GM19463 (cell line): ENCODE results near the gene CRACDL.
"Not testable (repeated sequence)": the region's sequence is repeated elsewhere in the genome, so short reads cannot be mapped to it uniquely, and the experiment has no call there.

Experiments used
- ATAC-seq: cut with Tn5 transposase; IDR thresholded peaks from one replicate; pipeline ENCODE4 v1.9.1; 2021; ENCODE audit warnings: mild to moderate bottlenecking, moderate library complexity; ENCODE audit not compliant: unreplicated experiment

Gene CRACDL

DNA sequence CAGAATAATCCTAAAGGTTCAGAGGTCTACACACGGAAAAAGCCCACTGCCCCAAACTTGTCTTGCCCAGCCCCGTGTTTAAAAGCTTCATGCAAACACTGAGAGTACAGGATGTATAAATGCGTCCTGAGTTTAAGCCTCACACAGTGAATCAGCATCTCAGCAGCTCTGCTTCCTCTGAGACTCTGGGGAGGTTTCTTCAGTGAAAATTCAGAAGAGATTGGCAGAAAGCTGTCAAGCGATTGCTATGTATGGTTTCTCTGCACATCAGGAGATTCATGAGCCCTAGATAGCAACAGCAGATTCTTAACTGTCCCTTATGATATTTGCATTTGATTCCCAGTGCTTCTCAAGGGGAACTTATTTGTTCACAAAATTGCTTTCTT lies 27.1 kb downstream of the CRACDL start:
- no peak for ATAC-seq

- ATAC-seq = no peak
Observed at GRCh38 chr2:98907966-98908905, 27.8 kb downstream of the CRACDL start.

DNA sequence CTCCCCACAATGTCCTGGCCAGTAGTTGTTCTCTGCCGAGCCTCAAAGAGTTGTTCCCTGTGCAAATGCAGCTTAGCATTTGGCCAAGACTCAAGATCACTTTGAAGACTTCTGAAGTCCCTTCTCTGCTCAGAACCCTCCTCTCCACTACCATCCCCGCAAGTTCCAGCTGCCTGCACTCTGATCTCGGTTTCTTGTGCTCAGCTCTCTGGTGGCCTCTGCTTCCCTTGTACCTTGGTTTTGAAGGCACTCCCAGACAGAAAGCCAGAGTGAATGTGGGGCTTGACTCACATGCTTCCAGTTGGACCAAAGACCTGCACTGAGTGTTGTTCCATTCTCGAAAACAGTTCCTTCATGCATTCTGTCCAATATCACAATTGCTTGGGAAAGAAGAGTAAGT lies 28.6 kb downstream of the CRACDL start:
- ATAC-seq = no peak

DNA sequence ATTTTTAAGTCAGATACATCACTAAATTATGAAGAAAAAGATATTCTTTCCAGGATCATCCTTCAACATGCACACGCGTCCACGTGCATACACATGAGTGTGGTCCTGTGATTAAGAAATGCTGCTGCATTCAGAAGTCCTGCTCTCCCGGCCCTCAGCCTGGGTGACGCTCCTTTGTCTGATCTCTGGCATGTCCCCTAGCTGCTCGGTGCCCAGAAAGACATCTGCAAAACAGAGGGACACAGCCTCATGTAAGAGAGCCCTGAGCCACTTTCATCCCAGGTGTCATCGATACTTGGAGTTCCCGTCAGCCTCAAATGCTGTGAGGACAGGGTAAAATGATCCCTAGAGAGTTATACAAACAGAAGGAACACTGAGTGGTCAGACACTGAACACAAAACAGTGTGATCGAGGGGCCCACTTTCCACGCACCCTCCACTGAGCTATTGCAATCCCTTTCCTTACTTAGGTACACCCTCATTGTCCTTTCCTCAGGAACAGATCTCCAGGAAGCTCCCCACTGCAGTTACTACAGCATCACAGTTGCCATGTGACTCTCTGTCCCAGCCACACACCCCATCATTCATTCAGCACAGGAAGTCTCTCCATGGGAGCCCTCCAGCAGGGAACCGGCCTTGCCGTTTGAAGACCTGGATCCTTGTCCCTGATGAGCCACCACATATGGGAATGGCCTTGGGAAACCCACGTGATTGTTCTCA lies 32.1 kb downstream of the CRACDL start:
- ATAC-seq = no peak

DNA sequence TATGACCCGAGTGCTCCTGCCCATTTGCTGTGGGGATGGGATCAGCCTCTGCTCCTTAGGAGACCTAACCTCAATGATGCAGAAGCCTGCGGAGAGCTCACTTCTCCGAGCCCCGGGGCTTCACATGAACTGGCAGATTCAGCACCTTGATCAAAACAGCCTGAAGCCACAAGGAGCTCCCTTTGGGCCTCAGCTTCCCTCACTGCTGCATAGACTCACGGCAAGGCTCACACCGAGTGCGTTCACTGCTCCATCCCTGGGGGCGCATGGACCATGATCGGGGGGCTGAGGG lies 33.0 kb downstream of the CRACDL start:
- ATAC-seq = no peak

- ATAC-seq = no peak
Observed at GRCh38 chr2:98902209-98903063, 33.6 kb downstream of the CRACDL start.

DNA sequence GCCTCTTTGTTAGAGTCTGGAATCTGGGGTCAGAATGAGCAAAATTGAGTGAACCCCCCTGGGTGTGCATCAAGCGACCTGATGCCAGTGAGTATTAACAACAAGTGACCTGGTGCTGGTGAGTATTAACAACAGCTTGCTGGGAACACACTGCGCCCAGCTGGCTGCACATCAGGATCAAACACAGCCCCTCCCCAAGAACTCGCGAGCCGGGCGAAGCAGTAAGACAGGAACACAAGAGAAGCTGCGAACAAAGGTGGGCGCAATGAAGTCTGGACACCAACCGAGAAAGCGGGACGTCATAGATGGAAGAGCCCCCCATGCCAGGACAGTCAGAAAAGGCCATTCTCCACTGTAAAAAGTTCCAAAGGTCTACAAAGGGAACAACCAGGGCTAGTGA lies 34.3 kb downstream of the CRACDL start:
- no peak for ATAC-seq

DNA sequence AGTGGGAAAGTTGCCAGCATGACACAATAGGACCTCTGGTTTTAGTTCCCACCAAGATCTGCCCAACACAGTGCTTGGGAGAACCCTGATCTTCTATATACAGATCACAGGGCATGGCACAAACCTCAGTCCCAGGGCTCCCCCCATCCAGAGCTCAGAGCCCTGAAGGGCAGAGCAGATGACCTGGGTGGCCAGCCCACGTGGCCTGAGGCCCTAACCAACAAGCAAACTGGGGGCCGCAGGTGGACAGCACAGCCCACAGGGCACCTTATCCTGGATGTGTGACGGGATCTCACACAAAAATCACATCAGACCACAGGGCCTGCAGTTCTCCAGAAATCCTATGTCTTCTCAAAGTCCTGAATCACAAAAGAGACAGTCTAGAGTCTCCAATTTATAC lies 34.7 kb downstream of the CRACDL start:
- ATAC-seq = no peak

- no peak for ATAC-seq
Observed at GRCh38 chr2:98900721-98901120, 35.3 kb downstream of the CRACDL start.

GRCh38 chr2:98899703-98900078 lies 36.3 kb downstream of the CRACDL start:
- not testable (repeated sequence) for ATAC-seq

- ATAC-seq = no peak
Observed at GRCh38 chr2:98899041-98899702, 36.9 kb downstream of the CRACDL start.

DNA sequence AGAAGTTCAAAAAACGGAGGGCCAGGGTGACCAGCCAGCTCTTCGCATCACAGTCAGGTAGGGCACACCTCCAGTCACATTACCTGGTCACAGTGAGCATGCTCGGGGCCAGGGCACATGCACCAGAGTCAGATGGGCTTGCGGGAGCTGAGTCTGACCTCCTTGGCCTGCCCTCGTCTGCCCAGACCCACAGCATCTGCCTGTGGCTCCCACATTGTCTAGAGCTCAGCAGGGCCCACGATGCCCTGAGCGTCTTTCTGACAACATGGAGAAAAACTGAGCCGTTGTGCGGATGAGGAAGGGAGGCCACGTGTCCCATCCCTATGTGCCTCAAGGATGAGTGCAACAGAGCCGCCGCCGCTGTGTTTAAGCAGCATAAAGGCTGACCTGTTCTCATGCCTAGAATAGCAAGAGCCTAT lies 37.6 kb downstream of the CRACDL start:
- no peak for ATAC-seq

GRCh38 chr2:98897746-98898145 lies 38.3 kb downstream of the CRACDL start:
- ATAC-seq = no peak

- ATAC-seq = no peak
Observed at GRCh38 chr2:98896944-98897343, 39.1 kb downstream of the CRACDL start.

GRCh38 chr2:98896416-98896815 lies 39.6 kb downstream of the CRACDL start:
- no peak for ATAC-seq

GRCh38 chr2:98895901-98896300 lies 40.1 kb downstream of the CRACDL start:
- ATAC-seq = no peak

DNA sequence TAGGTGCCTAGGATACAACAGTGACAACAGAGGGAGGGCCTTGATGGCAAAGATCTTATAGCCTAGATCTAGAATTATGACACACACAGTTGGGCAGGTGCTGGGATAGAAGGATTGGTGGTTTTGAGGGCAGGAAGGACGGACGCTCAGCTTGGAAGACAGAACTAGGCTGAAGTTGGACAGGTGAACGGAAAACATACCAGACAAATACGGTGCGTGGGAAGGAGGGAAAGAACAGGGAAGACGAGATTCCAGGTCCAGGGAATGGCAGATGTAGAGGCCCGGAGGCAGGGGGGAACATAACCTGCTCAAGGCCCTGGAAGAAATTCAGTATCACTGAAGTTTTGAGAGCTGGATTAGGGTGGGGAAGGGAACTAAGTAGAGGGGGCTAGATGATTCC lies 40.8 kb downstream of the CRACDL start:
- ATAC-seq = no peak

DNA sequence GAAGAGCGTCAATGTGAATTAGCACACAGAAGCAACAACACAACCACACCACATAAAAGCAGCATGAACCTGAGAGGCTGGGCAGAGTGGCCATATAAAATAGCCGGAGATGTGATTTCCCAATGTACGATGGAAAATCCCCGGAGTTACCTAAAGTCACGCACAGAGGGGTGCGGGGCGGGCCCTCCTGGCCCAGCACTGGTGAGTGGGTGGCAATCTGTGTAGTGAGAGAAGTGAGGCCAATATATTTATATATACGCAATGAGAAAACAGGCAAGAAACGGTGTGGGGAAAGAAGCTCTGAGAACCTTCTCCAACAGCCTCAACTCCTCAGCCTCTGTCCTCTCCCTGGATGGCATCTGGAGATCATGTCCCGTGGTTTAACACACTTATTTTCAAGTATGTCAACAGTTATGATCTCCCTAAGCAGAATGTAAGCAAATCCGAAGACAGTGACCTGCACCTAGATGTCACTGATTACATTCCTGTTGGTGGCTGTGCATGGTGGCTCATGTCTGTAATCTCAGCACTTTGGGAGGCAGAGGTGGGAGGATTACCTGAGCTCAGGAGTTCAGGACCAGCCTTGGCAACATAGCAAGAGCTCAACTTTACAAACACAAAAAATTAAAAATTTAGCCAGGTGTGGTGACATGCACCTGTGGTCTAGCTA lies 41.6 kb downstream of the CRACDL start:
- no peak for ATAC-seq

GRCh38 chr2:98893911-98894321 lies 42.1 kb downstream of the CRACDL start:
- no peak for ATAC-seq

DNA sequence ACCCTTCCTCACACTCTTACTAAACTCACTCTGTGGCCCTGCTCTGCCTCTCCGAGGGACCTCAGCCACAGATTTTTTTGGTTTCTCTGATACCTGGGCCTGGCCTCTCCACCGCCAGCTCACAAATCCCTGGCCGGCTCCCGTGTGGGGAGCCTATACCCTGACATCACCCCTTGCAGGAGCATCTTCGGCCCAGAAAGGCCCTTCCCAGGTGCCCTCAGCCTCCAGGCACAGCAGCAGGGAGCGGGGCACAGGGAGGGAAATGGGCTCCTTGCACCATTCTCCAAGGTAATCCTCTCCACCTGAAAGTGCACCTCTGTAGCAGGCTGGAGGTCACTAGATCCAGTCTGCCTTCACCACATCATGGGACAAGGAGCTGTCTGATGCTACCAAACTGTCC lies 43.2 kb downstream of the CRACDL start:
- no peak for ATAC-seq
